ENCODE results near the gene VPS41.

VPS41 gene

GRCh38 chr7:38820571-38820970 is 88.4 kb downstream of the VPS41 start:
- no peaks in the 10 kb centered on the region for H3K4me1 ChIP-seq (ENCODE audit: low read depth, poor library complexity, severe bottlenecking)
- H3K27ac ChIP-seq, result no peak overlapping the region
- no peak overlapping the region for H3K4me2 ChIP-seq
- H3K36me3 ChIP-seq (ENCODE audit: insufficient read depth), result no peaks in the 10 kb centered on the region
- H3K79me2 ChIP-seq (ENCODE audit: insufficient read depth, low read depth), result no peaks in the 10 kb centered on the region
- no peaks in the 10 kb centered on the region for H4K20me1 ChIP-seq (ENCODE audit: insufficient read depth)
- H3K4me3 ChIP-seq (IDR thresholded peaks at IDR 0.05; ENCODE audit: insufficient read depth, low read depth, low read length), result no peak overlapping the region
- H3K9ac ChIP-seq, result no peak overlapping the region
- no peak for TF ChIP-seq CTCF (conservative IDR thresholded peaks at IDR 0.05; ENCODE audit: low read depth, low read length)
- no peak overlapping the region for H2AFZ ChIP-seq (ENCODE audit: low read depth)
- H3K27me3 ChIP-seq (ENCODE audit: insufficient read depth, low read depth), result no peaks in the 10 kb centered on the region

GRCh38 chr7:38819463-38819862 is 89.5 kb downstream of the VPS41 start:
- Histone ChIP-seq H3K4me1 (ENCODE audit: low read depth, poor library complexity, severe bottlenecking) (no peaks in the 10 kb centered on the region), H2AFZ (ENCODE audit: low read depth) (no peak overlapping the region), H4K20me1 (ENCODE audit: insufficient read depth) (no peaks in the 10 kb centered on the region), H3K79me2 (ENCODE audit: insufficient read depth, low read depth) (no peaks in the 10 kb centered on the region), H3K4me2 (no peak overlapping the region), H3K4me3 (IDR thresholded peaks at IDR 0.05; ENCODE audit: insufficient read depth, low read depth, low read length) (no peak overlapping the region), H3K9ac (no peak overlapping the region), H3K36me3 (ENCODE audit: insufficient read depth) (no peaks in the 10 kb centered on the region), H3K27ac (no peak overlapping the region), H3K27me3 (ENCODE audit: insufficient read depth, low read depth) (no peaks in the 10 kb centered on the region)
- TF ChIP-seq CTCF (conservative IDR thresholded peaks at IDR 0.05; ENCODE audit: low read depth, low read length), result no peak

GRCh38 chr7:38817526-38817925 is 91.5 kb downstream of the VPS41 start:
- H3K27me3 ChIP-seq (ENCODE audit: insufficient read depth, low read depth), result no peaks in the 10 kb centered on the region
- H3K27ac ChIP-seq, result no peak overlapping the region
- no peak overlapping the region for H3K9ac ChIP-seq
- no peaks in the 10 kb centered on the region for H3K79me2 ChIP-seq (ENCODE audit: insufficient read depth, low read depth)
- no peak overlapping the region for H2AFZ ChIP-seq (ENCODE audit: low read depth)
- H3K4me3 ChIP-seq (IDR thresholded peaks at IDR 0.05; ENCODE audit: insufficient read depth, low read depth, low read length), result no peak overlapping the region
- H4K20me1 ChIP-seq (ENCODE audit: insufficient read depth), result no peaks in the 10 kb centered on the region
- no peak overlapping the region for H3K4me2 ChIP-seq
- no peaks in the 10 kb centered on the region for H3K4me1 ChIP-seq (ENCODE audit: low read depth, poor library complexity, severe bottlenecking)
- no peaks in the 10 kb centered on the region for H3K36me3 ChIP-seq (ENCODE audit: insufficient read depth)
- no peak for TF ChIP-seq CTCF (conservative IDR thresholded peaks at IDR 0.05; ENCODE audit: low read depth, low read length)

GRCh38 chr7:38813768-38814167 is 95.2 kb downstream of the VPS41 start:
- no peaks in the 10 kb centered on the region for H3K27me3 ChIP-seq (ENCODE audit: insufficient read depth, low read depth)
- H3K4me3 ChIP-seq (IDR thresholded peaks at IDR 0.05; ENCODE audit: insufficient read depth, low read depth, low read length), result no peak overlapping the region
- no peak for TF ChIP-seq CTCF (conservative IDR thresholded peaks at IDR 0.05; ENCODE audit: low read depth, low read length)
- no peak overlapping the region for H3K27ac ChIP-seq
- no peak overlapping the region for H2AFZ ChIP-seq (ENCODE audit: low read depth)
- no peaks in the 10 kb centered on the region for H3K36me3 ChIP-seq (ENCODE audit: insufficient read depth)
- H3K4me2 ChIP-seq, result no peak overlapping the region
- H3K79me2 ChIP-seq (ENCODE audit: insufficient read depth, low read depth), result no peaks in the 10 kb centered on the region
- H3K9ac ChIP-seq, result no peak overlapping the region
- H4K20me1 ChIP-seq (ENCODE audit: insufficient read depth), result no peaks in the 10 kb centered on the region
- no peaks in the 10 kb centered on the region for H3K4me1 ChIP-seq (ENCODE audit: low read depth, poor library complexity, severe bottlenecking)

GRCh38 chr7:38806912-38807311 is 102.1 kb downstream of the VPS41 start:
- H3K27ac ChIP-seq, result no peak overlapping the region
- no peak for TF ChIP-seq CTCF (conservative IDR thresholded peaks at IDR 0.05; ENCODE audit: low read depth, low read length)
- no peaks in the 10 kb centered on the region for H4K20me1 ChIP-seq (ENCODE audit: insufficient read depth)
- H3K4me2 ChIP-seq, result no peak overlapping the region
- no peak overlapping the region for H2AFZ ChIP-seq (ENCODE audit: low read depth)
- H3K79me2 ChIP-seq (ENCODE audit: insufficient read depth, low read depth), result no peaks in the 10 kb centered on the region
- no peaks in the 10 kb centered on the region for H3K4me1 ChIP-seq (ENCODE audit: low read depth, poor library complexity, severe bottlenecking)
- no peak overlapping the region for H3K9ac ChIP-seq
- H3K4me3 ChIP-seq (IDR thresholded peaks at IDR 0.05; ENCODE audit: insufficient read depth, low read depth, low read length), result no peak overlapping the region
- H3K27me3 ChIP-seq (ENCODE audit: insufficient read depth, low read depth), result no peaks in the 10 kb centered on the region
- no peaks in the 10 kb centered on the region for H3K36me3 ChIP-seq (ENCODE audit: insufficient read depth)
